Astrocyte of the hippocampus (primary cell): ENCODE data around the gene TRIO.

Experiments
- DNase-seq: peaks from one replicate; pipeline ENCODE4 v3.0.0; 2011; ENCODE audit warnings: low read depth, low spot score

TRIO gene

GRCh38 chr5:14353726-14354474, 210.8 kb downstream of the TRIO start:
- DNase-seq: peak; percentile 43

GRCh38 chr5:14355391-14355790, 212.2 kb downstream of the TRIO start:
- DNase-seq: no peak

- no peak for DNase-seq
Observed at GRCh38 chr5:14356305-14356704, 213.2 kb downstream of the TRIO start.

- DNase-seq: peak; percentile 35
Observed at GRCh38 chr5:14357441-14357840, 214.3 kb downstream of the TRIO start.

GRCh38 chr5:14357851-14358250, 214.7 kb downstream of the TRIO start:
- DNase-seq: no peak

GRCh38 chr5:14358536-14358935, 215.4 kb downstream of the TRIO start:
- DNase-seq: no peak

- no peak for DNase-seq
Observed at GRCh38 chr5:14359069-14360043, 216.2 kb downstream of the TRIO start.

- no peak for DNase-seq
Observed at GRCh38 chr5:14362491-14362890, 219.3 kb downstream of the TRIO start.

GRCh38 chr5:14364096-14364495, 221.0 kb downstream of the TRIO start:
- no peak for DNase-seq

GRCh38 chr5:14364576-14365472, 221.7 kb downstream of the TRIO start:
- DNase-seq: no peak

- DNase-seq: peak; percentile 60
Observed at GRCh38 chr5:14365831-14366430, 222.8 kb downstream of the TRIO start.

GRCh38 chr5:14366763-14367162, 223.6 kb downstream of the TRIO start:
- DNase-seq: no peak

- DNase-seq: no peak
Observed at GRCh38 chr5:14367364-14367763, 224.2 kb downstream of the TRIO start.

GRCh38 chr5:14369780-14370179, 226.6 kb downstream of the TRIO start:
- no peak for DNase-seq

GRCh38 chr5:14370386-14370785, 227.2 kb downstream of the TRIO start:
- no peak for DNase-seq

GRCh38 chr5:14373685-14374084, 230.5 kb downstream of the TRIO start:
- DNase-seq: no peak

- DNase-seq: peak; percentile 68
Observed at GRCh38 chr5:14374100-14374499, 231.0 kb downstream of the TRIO start.

GRCh38 chr5:14376789-14377188, 233.6 kb downstream of the TRIO start:
- DNase-seq: no peak

- DNase-seq: no peak
Observed at GRCh38 chr5:14379739-14380497, 236.8 kb downstream of the TRIO start.

- DNase-seq: no peak
Observed at GRCh38 chr5:14380712-14381111, 237.6 kb downstream of the TRIO start.
